B cell (primary cell): ENCODE measurements around the gene PPP3CA. TPM values are rescaled to one million over a fixed set of nuclear protein-coding genes. Genes with fewer than 3 reads are reported as not detected.
A peak's percentile ranks its signal among the peaks of the same experiment; 100 is the strongest.

Source experiments
- ATAC-seq: fragments of 200-7000 bp; cut with Tn5 transposase; one replicate; pipeline ENCODE4 v1.10.0; 2021; ENCODE audit warnings: low read depth, mild to moderate bottlenecking, moderate number of reproducible peaks, moderate library complexity
- CTCF ChIA-PET: fragments of 350-600 bp; sonication (Branson Sonifier 250); formaldehyde crosslinking; loops from one replicate; lab custom pipeline; 2021; ENCODE audit warnings: antibody characterized with exemption, inconsistent platforms; lab: Charles Lee
- POLR2A ChIA-PET: fragments of 350-600 bp; sonication (Branson Sonifier 250); formaldehyde crosslinking; loops from one replicate; lab custom pipeline; 2021; ENCODE audit warnings: antibody characterized with exemption; lab: Charles Lee
- DNase-seq: peaks from one replicate; pipeline ENCODE4 v3.0.0; 2013
- H2AFZ ChIP-seq: 2 replicates; pipeline ENCODE4 v1.6.1; 2012; ENCODE audit warnings: mild to moderate bottlenecking, low read depth, low read length; ENCODE audit not compliant: insufficient read depth, poor library complexity, severe bottlenecking
- H3K27ac ChIP-seq, 2 donors: 1 replicate in 1 of 2; 2 replicates in 1 of 2; pipeline ENCODE4 v1.5.1; 2012 to 2013; ENCODE audit warnings: low read length in 2 of 2, mild to moderate bottlenecking in 2 of 2, moderate library complexity in 1 of 2
- H3K27me3 ChIP-seq, 4 experiments: fragments of 200-600 bp in 1 of 4; sonication (generic) in 1 of 4; replicated peaks in 1 of 4; 1 replicate in 2 of 4; 2 replicates in 2 of 4; pipeline versions ENCODE4 v1.6.1 to v1.7.0; 2013 to 2016; ENCODE audit warnings: low read length in 3 of 4, mild to moderate bottlenecking in 2 of 4, mixed read lengths in 1 of 4, moderate library complexity in 1 of 4; ENCODE audit not compliant: insufficient read depth in 4 of 4, control insufficient read depth in 3 of 4; ENCODE audit errors: control extremely low read depth in 1 of 4
- H3K36me3 ChIP-seq, 2 experiments: replicated peaks in 1 of 2; 1 replicate in 1 of 2; 2 replicates in 1 of 2; pipeline versions ENCODE4 v1.6.1 to v1.7.1; 2013; ENCODE audit warnings: low read length in 1 of 2; ENCODE audit not compliant: insufficient read depth in 2 of 2, control insufficient read depth in 1 of 2; ENCODE audit errors: control extremely low read depth in 1 of 2, extremely low read depth in 1 of 2
- H3K4me1 ChIP-seq, 2 donors: fragments of 200-600 bp in 1 of 2; sonication (generic) in 1 of 2; 1 replicate in 1 of 2; 2 replicates in 1 of 2; pipeline versions ENCODE4 v1.5.1 to v1.6.1; 2013 to 2017; ENCODE audit warnings: low read length in 2 of 2; ENCODE audit not compliant: control insufficient read depth in 2 of 2, insufficient read depth in 2 of 2
- H3K4me2 ChIP-seq: replicated peaks from 2 replicates; pipeline ENCODE3; 2012; ENCODE audit warnings: mild to moderate bottlenecking, low read depth, low read length; ENCODE audit not compliant: poor library complexity, severe bottlenecking
- H3K4me3 ChIP-seq, 5 experiments: fragments of 200-600 bp in 1 of 5; sonication (generic) in 1 of 5; 1 replicate in 3 of 5; 2 replicates in 2 of 5; pipeline versions ENCODE4 v1.5.1 to v1.7.0; 2011 to 2016; ENCODE audit warnings: low read length in 4 of 5, mild to moderate bottlenecking in 4 of 5, low read depth in 2 of 5, control low read depth in 1 of 5, moderate library complexity in 1 of 5; ENCODE audit not compliant: insufficient read depth in 1 of 5; ENCODE audit errors: control extremely low read depth in 1 of 5, extremely low read depth in 1 of 5
- H3K79me2 ChIP-seq: fragments of 200-600 bp; sonication (generic); one replicate; pipeline ENCODE4 v1.6.0; 2016; ENCODE audit warnings: low read length; ENCODE audit not compliant: control insufficient read depth, insufficient read depth
- H3K9ac ChIP-seq: fragments of 200-600 bp; sonication (generic); 2 replicates; pipeline ENCODE4 v1.6.1; 2017; ENCODE audit warnings: mild to moderate bottlenecking, low read length, moderate library complexity
- H3K9me3 ChIP-seq, 3 donors: one replicate each; pipeline versions ENCODE4 v1.6.1 to v1.7.1; 2013; ENCODE audit warnings: low read length in 2 of 3; ENCODE audit not compliant: control insufficient read depth in 2 of 3, insufficient read depth in 1 of 3; ENCODE audit errors: control extremely low read depth in 1 of 3
- H4K20me1 ChIP-seq: 2 replicates; pipeline ENCODE4 v1.6.0; 2012; ENCODE audit warnings: mild to moderate bottlenecking, low read length; ENCODE audit not compliant: insufficient read depth, control insufficient read depth, poor library complexity, severe bottlenecking
- H3K27ac Mint-ChIP-seq: one replicate; pipeline ENCODE4 v1.8.0; 2021; ENCODE audit warnings: mixed read lengths
- H3K27me3 Mint-ChIP-seq: one replicate; pipeline ENCODE4 v1.8.0; 2021; ENCODE audit warnings: mixed read lengths
- H3K4me1 Mint-ChIP-seq: one replicate; pipeline ENCODE4 v1.8.0; 2021; ENCODE audit warnings: mixed read lengths
- H3K4me3 Mint-ChIP-seq: one replicate; pipeline ENCODE4 v1.8.0; 2021; ENCODE audit warnings: mixed read lengths
- H3K9me3 Mint-ChIP-seq: one replicate; pipeline ENCODE4 v1.8.0; 2022; ENCODE audit warnings: mixed read lengths; ENCODE audit not compliant: insufficient read depth
- CTCF ChIP-seq: fragments of 200-600 bp; IDR thresholded peaks from one replicate; pipeline ENCODE4 v1.8.0; 2022; ENCODE audit warnings: antibody characterized with exemption, mild to moderate bottlenecking
- EZH2 ChIP-seq: IDR thresholded peaks from 2 replicates; pipeline ENCODE4 v1.6.1; 2012; ENCODE audit warnings: borderline replicate concordance, low read depth, mild to moderate bottlenecking, moderate library complexity, low read length; ENCODE audit not compliant: insufficient read depth, poor library complexity, severe bottlenecking
- WGBS: methylation state at CpG from one replicate; pipeline ENCODE4 v1.1.5; 2013; ENCODE audit warnings: missing lambda C conversion rate; ENCODE audit not compliant: insufficient coverage; 5-methylcytosine and 5-hydroxymethylcytosine counted together
- intact Hi-C: fragments of 100-400 bp; cut with micrococcal nuclease; formaldehyde crosslinking; loops from one replicate; pipeline ENCODE4 v1.10.0; 2022
- polyA plus RNA-seq: library from polyadenylated mRNA; depleted of rRNA; stranded (reverse); fragments of >200 nt; gene quantifications from 2 replicates; pipeline ENCODE4 v1.2.3, GENCODE V29; 2012
- total RNA-seq, 2 donors: library from RNA; stranded (reverse); fragments of 120-200 nt in 1 of 2; gene quantifications; 1 replicate in 1 of 2; 2 replicates in 1 of 2; pipeline versions ENCODE4 v1.2.3 to v1.2.4, GENCODE V29; 2013 to 2022

PPP3CA gene
- total and polyA plus RNA-seq, 2 donors (not counting 1 experiment from before 2014, with no cell fraction given): 14.3 to 85.1 TPM

DNA sequence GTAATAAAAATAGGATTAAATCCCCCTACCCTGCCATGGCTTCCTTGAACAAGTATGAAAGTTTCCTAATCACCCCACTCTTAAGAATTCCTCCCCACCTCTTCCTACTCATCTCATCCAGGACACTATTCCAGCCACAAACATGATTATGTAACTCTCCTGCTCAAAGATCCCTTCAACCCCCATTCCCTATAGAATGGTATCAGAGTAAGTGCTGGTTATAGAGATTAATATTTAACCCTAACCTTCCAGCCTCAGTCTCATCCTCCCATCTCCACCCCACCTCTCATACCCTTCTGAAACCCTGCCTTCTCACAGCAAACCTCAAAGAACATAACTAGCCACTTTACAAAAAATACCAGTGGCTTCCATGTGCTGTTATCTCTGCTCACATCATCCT lies 155.1 kb downstream of the PPP3CA start:
- H3K27ac Mint-ChIP-seq: peak overlapping the region; percentile 15
- TF ChIP-seq EZH2 (no peak), CTCF (no peak)

DNA sequence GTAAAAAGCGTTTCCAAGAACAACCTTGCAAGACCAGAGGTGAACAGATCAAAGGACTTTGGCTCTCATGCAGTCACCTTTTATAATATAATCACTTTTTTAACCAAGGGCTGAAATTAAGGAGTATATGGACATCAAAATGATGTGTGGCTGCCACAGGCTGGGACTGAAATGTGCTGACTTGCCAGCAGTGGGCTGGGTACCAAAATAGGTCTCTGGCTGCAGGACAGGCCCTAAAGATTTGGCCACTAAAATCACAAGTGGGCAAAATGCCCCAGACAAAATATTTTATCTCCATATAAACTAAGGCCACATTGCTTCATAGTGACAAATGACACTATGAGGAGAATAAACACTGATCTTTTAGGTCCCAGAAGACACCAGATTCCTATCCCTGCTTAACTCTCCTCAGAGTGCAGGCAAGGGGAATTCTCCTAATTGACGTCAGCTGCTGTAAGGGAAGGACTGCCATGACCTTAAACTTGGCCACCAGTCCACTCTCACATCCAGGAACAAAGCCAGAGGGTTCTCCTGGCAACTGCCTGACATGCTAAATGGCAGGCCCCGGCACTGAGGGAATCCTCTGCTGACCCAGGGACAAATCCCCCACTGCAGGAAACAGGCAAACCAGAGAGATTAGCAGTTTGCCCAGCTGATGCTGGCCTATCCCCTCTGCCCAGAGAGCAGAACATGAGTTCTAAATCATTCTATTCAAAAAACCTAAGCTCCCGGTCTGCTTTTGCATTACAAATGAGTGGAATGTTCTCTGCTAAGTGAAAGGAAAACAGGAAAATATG lies 155.8 kb downstream of the PPP3CA start:
- Mint-ChIP-seq H3K27ac (no peak overlapping the region), H3K27me3 (no peaks in the 10 kb centered on the region), H3K9me3 (no peaks in the 10 kb centered on the region), H3K4me1 (peaks cover 35% of the 10 kb centered on the region), H3K4me3 (no peak overlapping the region)
- Histone ChIP-seq H3K9ac (no peak overlapping the region), H4K20me1 (peaks cover 3% of the 10 kb centered on the region), H3K36me3 (peaks cover 14 to 30% of the 10 kb centered on the region in 2 experiments), H3K9me3 (no peaks in the 10 kb centered on the region), H3K4me3 (no peak overlapping the region), H3K4me1 (peaks cover 6 to 9% of the 10 kb centered on the region in 2 donors), H3K4me2 (no peak overlapping the region), H3K27me3 (no peaks in the 10 kb centered on the region), H3K27ac (peak overlapping the region in 1 of 2 donors; percentile 53), H2AFZ (no peak overlapping the region), H3K79me2 (peaks cover 54% of the 10 kb centered on the region)
- CTCF ChIA-PET: interaction anchor here (1.0 kb wide), 1 partner anchor 20 kb away, joined by 3 read pairs; no protein-coding TSS in a partner anchor
- POLR2A ChIA-PET: no interaction called here
- no peak for DNase-seq
- no peak for ATAC-seq
- 100% methylated on average over 2 of the region's 4 CpGs for WGBS
- intact Hi-C loops: no loop called here
- no peak for TF ChIP-seq EZH2

More for the DNA sequence above, 155.1 kb downstream of the PPP3CA start:
- intact Hi-C loops: no loop called here
- Histone ChIP-seq H3K9ac (no peak overlapping the region), H3K4me1 (peaks cover 0 to 6% of the 10 kb centered on the region in 2 donors), H2AFZ (no peak overlapping the region), H4K20me1 (peaks cover 10% of the 10 kb centered on the region), H3K27me3 (no peaks in the 10 kb centered on the region), H3K79me2 (peaks cover 54% of the 10 kb centered on the region), H3K36me3 (peaks cover 16 to 30% of the 10 kb centered on the region in 2 experiments), H3K9me3 (no peaks in the 10 kb centered on the region), H3K27ac (peak overlapping the region in 1 of 2 donors; percentile 35), H3K4me2 (no peak overlapping the region), H3K4me3 (no peak overlapping the region)
- H3K4me1 Mint-ChIP-seq: peaks cover 35% of the 10 kb centered on the region
- DNase-seq (no peak), ATAC-seq (no peak)
- CTCF ChIA-PET: interaction anchor here (1.0 kb wide), 1 partner anchor 539 kb away, joined by 3 read pairs; no protein-coding TSS in a partner anchor
- H3K27me3 Mint-ChIP-seq: no peaks in the 10 kb centered on the region
- H3K4me3 Mint-ChIP-seq: no peak overlapping the region
- no peaks in the 10 kb centered on the region for H3K9me3 Mint-ChIP-seq
- POLR2A ChIA-PET: no interaction called here
